Measurements from ENCODE around the gene SLC25A13.
"Not testable (repeated sequence)": the region's sequence is repeated elsewhere in the genome, so short reads cannot be mapped to it uniquely, and the experiment has no call there.

SLC25A13 gene

GRCh38 chr7:96297876-96298275 lies 24.0 kb downstream of the SLC25A13 start:
- DNase-seq, result no peak

DNA sequence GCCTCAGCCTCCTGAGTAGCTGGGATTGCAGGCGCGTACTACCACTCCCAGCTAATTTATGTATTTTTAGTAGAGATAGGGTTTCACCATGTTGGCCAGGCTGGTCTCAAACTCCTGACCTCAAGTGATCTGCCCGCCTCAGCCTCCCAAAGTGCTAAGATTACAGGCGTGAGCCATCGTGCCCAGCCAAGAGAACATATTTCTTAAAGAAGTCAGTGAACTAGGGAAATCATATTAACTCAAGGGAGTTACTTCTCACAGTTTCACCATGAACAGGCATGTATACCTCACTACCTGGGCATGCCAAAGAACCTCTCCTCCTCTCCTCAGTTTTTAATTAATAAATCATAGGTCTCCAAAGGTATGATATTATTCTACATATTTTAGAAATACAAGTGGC lies 24.5 kb downstream of the SLC25A13 start:
- not testable (repeated sequence) for DNase-seq

DNA sequence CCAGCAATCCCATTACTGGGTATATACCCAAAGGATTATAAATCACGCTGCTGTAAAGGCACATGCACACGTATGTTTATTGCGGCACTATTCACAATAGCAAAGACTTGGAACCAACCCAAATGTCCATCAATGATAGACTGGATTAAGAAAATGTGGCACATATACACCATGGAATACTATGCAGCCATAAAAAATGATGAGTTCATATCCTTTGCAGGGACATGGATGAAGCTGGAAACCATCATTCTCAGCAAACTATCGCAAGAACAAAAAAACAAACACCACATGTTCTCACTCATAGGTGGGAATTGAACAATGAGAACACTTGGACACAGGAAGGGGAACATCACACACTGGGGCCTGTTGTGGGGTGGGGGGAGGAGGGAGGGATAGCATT lies 28.0 kb downstream of the SLC25A13 start:
- not testable (repeated sequence) for DNase-seq

GRCh38 chr7:96287559-96287958 lies 34.3 kb downstream of the SLC25A13 start:
- DNase-seq, result no peak

- no peak for DNase-seq
Measured at GRCh38 chr7:96287132-96287531, 34.8 kb downstream of the SLC25A13 start.

DNA sequence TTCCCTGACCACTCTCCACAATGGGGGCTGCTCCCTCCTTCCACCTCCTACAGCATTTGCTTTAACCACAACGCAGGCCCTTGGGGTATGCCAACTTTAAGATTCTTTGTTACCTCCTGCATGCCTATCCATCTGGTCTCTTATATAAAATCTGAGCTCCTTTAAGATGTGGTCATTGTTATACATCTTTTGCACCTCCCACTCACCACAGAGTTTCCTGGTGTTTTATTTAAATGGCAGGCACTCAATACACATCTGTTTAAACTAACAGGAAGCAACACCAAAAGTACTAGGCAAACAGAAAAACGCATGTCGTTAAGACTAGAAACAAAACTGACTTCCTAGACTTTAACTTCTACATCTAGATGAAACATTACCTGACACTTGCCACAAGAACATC lies 36.3 kb downstream of the SLC25A13 start:
- no peak for DNase-seq

DNA sequence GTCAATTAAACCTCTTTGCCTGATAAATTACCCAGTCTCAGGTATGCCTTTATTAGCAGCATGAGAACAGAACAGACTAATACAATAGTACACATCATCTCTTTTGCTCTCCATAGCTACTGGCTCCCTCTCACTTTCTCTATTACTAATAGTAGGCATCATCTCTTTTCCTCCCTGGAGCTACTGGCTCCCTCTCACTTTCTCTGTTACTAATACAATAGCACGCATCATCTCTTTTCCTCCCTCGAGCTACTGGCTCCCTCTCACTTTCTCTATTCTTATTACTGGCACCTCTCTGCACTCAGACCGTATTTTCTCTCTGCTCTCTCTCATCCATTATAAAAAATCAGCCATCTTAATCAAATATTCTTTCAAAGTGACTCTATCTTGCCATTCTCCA lies 37.1 kb downstream of the SLC25A13 start:
- no peak for DNase-seq

DNA sequence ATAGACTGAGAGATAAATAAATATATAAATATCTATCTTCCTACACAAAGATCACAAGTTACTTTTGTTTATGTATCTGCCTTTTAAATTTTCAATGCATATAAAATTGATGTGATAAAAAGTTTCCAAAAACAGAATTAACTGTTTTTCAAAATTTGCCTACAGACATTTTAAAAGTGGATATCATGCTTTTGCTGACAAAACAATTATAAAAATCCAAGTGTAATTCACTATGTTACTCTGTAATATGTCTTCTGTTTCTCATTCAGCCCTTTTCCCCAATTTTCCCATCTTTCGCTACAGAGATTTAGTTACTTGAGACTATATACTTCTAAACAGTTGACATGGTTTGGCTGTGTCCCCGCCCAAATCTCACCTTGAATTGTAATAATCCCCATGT lies 37.7 kb downstream of the SLC25A13 start:
- no peak for DNase-seq

DNA sequence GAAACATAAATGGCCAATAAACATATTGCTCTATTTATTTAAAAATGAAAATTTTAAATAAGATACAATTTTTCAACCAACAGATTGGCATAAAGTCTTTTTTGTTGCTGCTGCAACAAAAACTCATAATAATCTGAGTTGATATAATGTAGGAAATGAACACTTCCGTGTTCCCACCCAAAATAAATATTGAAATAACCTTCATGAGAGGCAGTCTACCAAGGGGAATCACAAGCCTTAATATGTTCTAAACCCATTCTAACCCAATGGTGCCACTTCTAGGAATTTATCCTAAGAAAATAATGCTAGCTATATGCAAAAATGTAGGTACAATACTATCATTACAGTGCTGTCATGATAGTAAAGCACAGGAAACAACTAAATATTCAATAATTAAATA lies 39.1 kb downstream of the SLC25A13 start:
- no peak for DNase-seq

- DNase-seq, result no peak
Measured at GRCh38 chr7:96277921-96278320, 44.0 kb downstream of the SLC25A13 start.

- DNase-seq, result no peak
Measured at GRCh38 chr7:96276019-96276418, 45.9 kb downstream of the SLC25A13 start.

GRCh38 chr7:96273716-96274115 lies 48.2 kb downstream of the SLC25A13 start:
- no peak for DNase-seq

DNA sequence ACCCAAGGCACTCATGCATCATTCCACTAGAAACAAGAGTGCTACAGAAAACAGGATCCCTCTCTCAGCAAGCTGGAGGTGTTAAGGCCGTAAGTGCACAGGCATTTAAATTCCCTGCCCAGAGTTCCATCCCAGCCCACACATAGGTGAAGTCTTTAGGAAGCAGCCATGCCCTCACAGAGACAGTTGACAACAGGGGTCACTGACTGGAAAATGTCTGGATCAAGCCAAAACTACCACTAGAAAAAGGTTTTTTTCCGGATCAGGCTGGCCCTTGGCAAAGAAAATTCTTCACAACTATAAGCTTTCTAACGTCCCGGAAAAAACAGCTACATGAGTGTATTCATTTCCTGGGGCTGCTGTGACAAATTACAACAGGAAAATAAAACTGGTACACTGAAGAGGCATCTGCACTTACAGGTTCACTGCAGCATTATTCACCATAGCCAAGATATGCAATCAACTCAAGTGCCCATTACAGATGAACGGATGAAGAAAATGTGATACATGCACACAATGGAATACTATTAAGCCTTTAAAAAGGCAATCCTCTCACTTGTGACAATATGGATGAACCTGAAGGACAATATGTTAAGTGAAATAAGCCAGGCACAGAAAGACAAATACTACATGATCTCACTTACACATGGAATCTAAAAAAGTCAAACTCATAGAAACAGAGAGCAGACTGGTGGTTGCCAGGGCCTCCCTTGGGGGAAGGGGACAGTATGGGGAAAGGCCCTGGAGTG lies 52.5 kb downstream of the SLC25A13 start:
- no peak for DNase-seq

GRCh38 chr7:96266580-96266979 lies 55.3 kb downstream of the SLC25A13 start:
- no peak for DNase-seq

- no peak for DNase-seq
Measured at GRCh38 chr7:96266015-96266414, 55.9 kb downstream of the SLC25A13 start.

DNA sequence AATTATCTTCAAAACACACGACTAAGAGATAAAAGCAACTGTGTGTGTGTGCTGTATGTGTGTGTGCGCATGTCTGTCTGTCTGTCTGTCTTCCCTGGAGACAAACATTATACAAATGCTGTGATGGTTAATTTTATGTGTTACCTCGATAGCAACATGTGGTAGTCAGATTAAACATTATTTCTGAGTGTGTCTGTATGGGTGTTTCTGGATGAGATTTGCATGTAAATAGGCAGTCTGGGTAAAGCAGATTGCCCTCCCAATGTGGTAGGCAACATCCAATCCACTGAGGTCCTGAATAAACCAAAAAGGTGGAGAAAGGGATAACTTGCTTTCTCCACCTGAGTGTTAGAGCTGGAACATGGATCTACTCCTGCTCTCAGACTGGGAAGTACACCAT lies 67.9 kb downstream of the SLC25A13 start:
- DNase-seq, result no peak

- DNase-seq, result no peak
Measured at GRCh38 chr7:96253441-96253840, 68.5 kb downstream of the SLC25A13 start.

DNA sequence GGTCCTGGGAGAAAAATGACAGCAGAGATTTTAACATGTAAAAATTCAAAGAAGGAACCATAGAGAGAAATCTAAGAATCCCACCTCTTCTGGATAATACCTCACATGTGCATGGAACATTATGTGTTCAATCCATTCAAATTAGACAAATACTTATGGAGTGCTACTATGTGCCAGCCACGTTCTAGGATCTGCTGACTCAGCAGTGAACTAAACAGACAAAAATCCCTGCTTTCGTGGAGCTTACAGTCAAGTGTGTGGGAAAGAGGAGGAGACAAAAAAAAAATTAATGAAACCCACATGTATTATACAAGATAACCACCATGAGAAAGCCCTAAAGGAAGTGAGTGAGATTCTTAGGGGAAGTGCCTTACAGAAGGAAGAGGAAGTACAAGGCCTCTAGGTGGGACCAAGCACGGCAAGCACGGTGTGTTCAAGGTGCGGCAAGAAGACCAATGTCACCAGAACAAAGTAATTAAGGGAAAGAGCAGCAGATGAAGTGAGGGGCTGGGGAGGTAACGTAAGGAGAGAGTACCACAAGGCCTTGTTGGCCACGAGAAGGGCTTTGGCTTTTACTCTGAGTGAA lies 71.0 kb downstream of the SLC25A13 start:
- no peak for DNase-seq

GRCh38 chr7:96248405-96248804 lies 73.5 kb downstream of the SLC25A13 start:
- no peak for DNase-seq

DNA sequence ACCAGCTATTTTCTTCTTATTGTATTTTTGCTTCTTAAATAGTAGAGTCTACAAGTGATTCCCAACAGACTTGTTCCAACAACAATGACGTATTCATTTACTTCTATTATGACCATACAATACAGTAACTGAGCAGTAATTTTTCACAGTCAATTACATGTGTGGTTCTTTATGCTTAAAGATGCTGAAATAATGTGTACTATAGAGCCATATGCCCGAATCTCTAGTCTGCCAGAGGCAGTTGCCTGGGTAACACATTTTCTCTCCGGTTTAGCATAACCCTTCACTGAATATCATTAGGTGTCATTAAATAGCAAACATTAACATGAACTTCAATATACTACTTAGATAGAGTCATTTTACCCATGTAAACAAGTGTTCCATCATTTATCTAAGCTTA lies 75.0 kb downstream of the SLC25A13 start:
- no peak for DNase-seq

- DNase-seq, result no peak
Measured at GRCh38 chr7:96244992-96245292, 77.0 kb downstream of the SLC25A13 start.

DNA sequence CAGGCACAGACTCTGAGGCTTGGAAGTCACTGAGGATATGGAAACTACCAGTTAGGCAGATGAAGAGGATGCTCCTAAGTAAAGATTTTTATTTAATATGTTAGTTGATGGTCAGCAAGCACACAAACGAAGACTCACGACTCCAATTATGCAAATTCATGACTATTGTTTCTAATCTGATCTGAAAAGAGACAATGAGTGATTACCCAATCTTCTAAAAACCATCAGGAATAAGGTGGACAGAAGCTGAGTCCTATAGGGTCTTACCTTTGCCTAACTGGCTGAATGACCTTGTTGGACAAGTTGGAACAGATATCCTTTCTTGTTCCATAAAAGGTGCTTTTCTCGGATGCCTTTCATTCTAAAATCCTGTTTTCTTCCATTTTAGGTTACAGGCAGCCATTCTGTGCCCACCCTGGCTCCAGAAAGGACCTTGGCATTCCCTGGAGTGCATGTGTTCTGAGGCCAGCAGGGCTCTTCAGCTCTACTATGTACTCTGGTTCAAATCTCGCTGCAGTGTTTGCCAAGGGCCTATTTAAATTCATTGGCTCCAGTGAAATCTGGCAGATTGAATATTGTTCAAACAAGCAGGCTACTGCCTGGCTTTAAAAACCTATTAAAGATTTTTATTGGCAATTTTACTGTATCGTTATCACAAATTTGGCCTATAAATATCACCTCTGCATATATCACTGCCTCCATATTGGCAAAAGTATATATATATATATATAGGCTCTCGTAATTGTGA lies 77.5 kb downstream of the SLC25A13 start:
- DNase-seq, result no peak

DNA sequence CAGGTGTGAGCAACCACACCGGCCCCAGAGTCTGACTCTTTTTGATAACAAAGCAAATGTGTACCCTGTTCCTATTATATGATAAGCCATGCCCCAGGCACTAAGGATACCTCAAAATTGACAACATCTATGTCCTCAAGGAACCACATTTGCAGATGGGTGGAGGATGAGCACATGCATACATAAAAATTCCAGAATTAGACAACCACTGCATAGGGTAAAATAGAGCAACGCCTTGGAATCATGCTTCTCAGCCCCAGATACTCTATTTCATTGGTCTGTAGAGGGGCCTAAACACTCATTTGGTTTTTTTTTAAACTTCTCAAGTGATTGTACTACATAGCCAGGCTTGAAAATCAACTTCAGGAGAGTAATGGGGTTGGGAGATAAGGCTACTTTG lies 78.7 kb downstream of the SLC25A13 start:
- no peak for DNase-seq

GRCh38 chr7:96241855-96242254 lies 80.0 kb downstream of the SLC25A13 start:
- no peak for DNase-seq

Measured in hematopoietic multipotent progenitor cell treated with erythropoietin and hydrocortisone succinate and interleukin-3 and kit ligand, for 8 days (in vitro differentiated cells).